ENCODE measurements around the gene KARS1.

- TF ChIP-seq CTCF (IDR thresholded peaks at IDR 0.05; ENCODE audit: borderline replicate concordance, extremely low read depth, low read length, poor library complexity, severe bottlenecking), result peak; percentile 5
- TF ChIP-seq EZH2 (IDR thresholded peaks at IDR 0.05; ENCODE audit: borderline replicate concordance, low read depth, low read length, severe bottlenecking), result no peak
These were observed at the start of gene KARS1, which contains the start of gene TERF2IP for GRCh38 chr16:75647492-75648264.
